Neuronal stem cell (in vitro differentiated cells): Measurements from ENCODE around the gene MRPL37.

Experiments
- DNase-seq: peaks from one replicate; pipeline ENCODE4 v3.0.0-alpha.2; 2013; ENCODE audit warnings: low spot score
- H2AFZ ChIP-seq: one replicate; pipeline ENCODE4 v1.6.1; 2013; ENCODE audit warnings: mild to moderate bottlenecking, low read length, inconsistent platforms
- H2AK5ac ChIP-seq: 2 replicates; pipeline ENCODE4 v1.6.1; 2013; ENCODE audit warnings: low read depth, mild to moderate bottlenecking, inconsistent platforms, low read length, moderate library complexity, mixed read lengths
- H2BK120ac ChIP-seq: 2 replicates; pipeline ENCODE4 v1.6.1; 2013; ENCODE audit warnings: low read depth, mild to moderate bottlenecking, inconsistent platforms, low read length, moderate library complexity, mixed read lengths
- H2BK12ac ChIP-seq: one replicate; pipeline ENCODE4 v1.6.1; 2013; ENCODE audit warnings: low read length, inconsistent platforms
- H2BK15ac ChIP-seq: 2 replicates; pipeline ENCODE4 v1.6.1; 2013; ENCODE audit warnings: mild to moderate bottlenecking, low read length, inconsistent platforms, mixed read lengths
- H2BK5ac ChIP-seq: one replicate; pipeline ENCODE4 v1.6.1; 2013; ENCODE audit warnings: inconsistent platforms, mild to moderate bottlenecking, low read length, moderate library complexity
- H3K14ac ChIP-seq: one replicate; pipeline ENCODE4 v1.6.1; 2013; ENCODE audit warnings: low read length, inconsistent platforms
- H3K18ac ChIP-seq: 2 replicates; pipeline ENCODE4 v1.6.1; 2013; ENCODE audit warnings: low read length, inconsistent platforms
- H3K23ac ChIP-seq: 2 replicates; pipeline ENCODE4 v1.6.1; 2013; ENCODE audit warnings: low read depth, mild to moderate bottlenecking, mixed read lengths, low read length, inconsistent platforms; ENCODE audit not compliant: poor library complexity
- H3K27ac ChIP-seq: replicated peaks from 3 replicates; pipeline ENCODE4 v1.5.1; 2013; ENCODE audit warnings: low read length, inconsistent platforms
- H3K27me3 ChIP-seq, 3 experiments: 2 replicates each; pipeline ENCODE4 v1.6.1; 2013; ENCODE audit warnings: low read length in 3 of 3, mild to moderate bottlenecking in 2 of 3, inconsistent platforms in 1 of 3, low read depth in 1 of 3, mixed read lengths in 1 of 3, moderate library complexity in 1 of 3; ENCODE audit not compliant: control insufficient read depth in 3 of 3, insufficient read depth in 3 of 3
- H3K36me3 ChIP-seq, 2 donors: replicated peaks in 1 of 2; 2 replicates each; pipeline ENCODE4 v1.6.1; 2013; ENCODE audit warnings: low read length in 2 of 2; ENCODE audit not compliant: control insufficient read depth in 2 of 2, insufficient read depth in 2 of 2
- H3K4ac ChIP-seq: 2 replicates; pipeline ENCODE4 v1.6.1; 2013; ENCODE audit warnings: inconsistent platforms, mild to moderate bottlenecking, low read length, moderate library complexity
- H3K4me1 ChIP-seq, 2 donors: 1 replicate in 1 of 2; 2 replicates in 1 of 2; pipeline ENCODE4 v1.6.1; 2013; ENCODE audit warnings: low read length in 2 of 2, low read depth in 1 of 2; ENCODE audit not compliant: control insufficient read depth in 2 of 2, insufficient read depth in 1 of 2
- H3K4me2 ChIP-seq: one replicate; pipeline ENCODE4 v1.6.1; 2013; ENCODE audit warnings: mild to moderate bottlenecking, low read length, inconsistent platforms; ENCODE audit not compliant: insufficient read depth, poor library complexity, severe bottlenecking
- H3K4me3 ChIP-seq, 2 donors: 2 replicates each; pipeline ENCODE4 v1.5.1; 2013; ENCODE audit warnings: low read length in 2 of 2, mild to moderate bottlenecking in 2 of 2, inconsistent platforms in 1 of 2, moderate library complexity in 1 of 2
- H3K79me1 ChIP-seq: one replicate; pipeline ENCODE4 v1.6.1; 2013; ENCODE audit warnings: low read depth, mild to moderate bottlenecking, inconsistent platforms, low read length, moderate library complexity
- H3K9ac ChIP-seq: one replicate; pipeline ENCODE4 v1.6.1; 2013; ENCODE audit warnings: mild to moderate bottlenecking, low read depth, low read length, inconsistent platforms; ENCODE audit not compliant: poor library complexity
- H3K9me3 ChIP-seq, 2 donors: replicated peaks in 1 of 2; 2 replicates each; pipeline versions ENCODE3 to v1.6.1; 2013; ENCODE audit warnings: low read length in 2 of 2, mild to moderate bottlenecking in 2 of 2, inconsistent platforms in 1 of 2, low read depth in 1 of 2, mixed read lengths in 1 of 2, moderate library complexity in 1 of 2; ENCODE audit not compliant: control insufficient read depth in 2 of 2, insufficient read depth in 1 of 2
- H4K8ac ChIP-seq: one replicate; pipeline ENCODE4 v1.6.1; 2013; ENCODE audit warnings: low read depth, mild to moderate bottlenecking, inconsistent platforms, low read length, moderate library complexity
- H4K91ac ChIP-seq: one replicate; pipeline ENCODE4 v1.6.1; 2013; ENCODE audit warnings: low read length, low read depth, mild to moderate bottlenecking, inconsistent platforms; ENCODE audit not compliant: poor library complexity
- WGBS, 2 donors: extraction: QIAGEN DNeasy Blood & Tissue Kit; methylation state at CpG; one replicate each; pipeline ENCODE4 v1.1.7; 2013; ENCODE audit warnings: missing lambda C conversion rate in 2 of 2, mixed read lengths in 1 of 2; ENCODE audit not compliant: insufficient read length in 2 of 2, insufficient replicate concordance in 1 of 2; ENCODE audit errors: extremely low coverage in 2 of 2; 5-methylcytosine and 5-hydroxymethylcytosine counted together

Gene MRPL37

DNA sequence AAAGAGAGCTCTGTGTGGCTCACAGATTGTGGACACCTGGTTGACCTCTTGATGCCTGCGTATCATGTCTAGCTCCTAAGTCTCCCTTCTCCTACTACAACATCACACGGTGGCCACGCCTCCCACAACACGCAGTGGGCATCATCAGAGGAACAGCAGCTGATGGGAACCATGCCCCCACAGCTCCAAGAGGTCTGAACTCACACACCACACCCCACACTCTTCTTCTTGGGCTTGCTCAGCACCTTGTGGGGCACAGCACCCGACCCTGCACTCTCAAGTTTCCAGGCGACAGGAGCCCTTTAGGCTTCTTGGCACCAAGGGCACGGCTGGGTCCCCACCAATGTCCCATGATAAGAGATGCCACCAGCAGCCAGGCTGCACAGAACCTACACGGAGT, 28.4 kb upstream of the MRPL37 start:
- H3K18ac ChIP-seq: no peak overlapping the region
- H3K4me3 ChIP-seq: no peak overlapping the region
- no peaks in the 10 kb centered on the region for H3K27me3 ChIP-seq
- H3K14ac ChIP-seq: no peak overlapping the region
- H2BK120ac ChIP-seq: no peak overlapping the region
- H3K9ac ChIP-seq: no peak overlapping the region
- H3K4ac ChIP-seq: no peak overlapping the region
- WGBS, 2 donors: no CpG with 5 or more reads among the region's 8 CpGs
- H2BK15ac ChIP-seq: no peak overlapping the region
- no peak overlapping the region for H2BK12ac ChIP-seq
- H3K4me1 ChIP-seq: peaks cover 16 to 19% of the 10 kb centered on the region in 2 donors
- peak overlapping the region; percentile 55 for H2BK5ac ChIP-seq
- H3K9me3 ChIP-seq: no peaks in the 10 kb centered on the region
- no peak overlapping the region for H2AFZ ChIP-seq
- H4K91ac ChIP-seq: peak overlapping the region; percentile 26
- H3K27ac ChIP-seq: no peak overlapping the region
- H3K23ac ChIP-seq: no peak overlapping the region
- H3K79me1 ChIP-seq: peaks cover 2% of the 10 kb centered on the region
- H4K8ac ChIP-seq: peak overlapping the region; percentile 95
- no peaks in the 10 kb centered on the region for H3K36me3 ChIP-seq
- DNase-seq: no peak
- H3K4me2 ChIP-seq: no peak overlapping the region
- no peak overlapping the region for H2AK5ac ChIP-seq

DNA sequence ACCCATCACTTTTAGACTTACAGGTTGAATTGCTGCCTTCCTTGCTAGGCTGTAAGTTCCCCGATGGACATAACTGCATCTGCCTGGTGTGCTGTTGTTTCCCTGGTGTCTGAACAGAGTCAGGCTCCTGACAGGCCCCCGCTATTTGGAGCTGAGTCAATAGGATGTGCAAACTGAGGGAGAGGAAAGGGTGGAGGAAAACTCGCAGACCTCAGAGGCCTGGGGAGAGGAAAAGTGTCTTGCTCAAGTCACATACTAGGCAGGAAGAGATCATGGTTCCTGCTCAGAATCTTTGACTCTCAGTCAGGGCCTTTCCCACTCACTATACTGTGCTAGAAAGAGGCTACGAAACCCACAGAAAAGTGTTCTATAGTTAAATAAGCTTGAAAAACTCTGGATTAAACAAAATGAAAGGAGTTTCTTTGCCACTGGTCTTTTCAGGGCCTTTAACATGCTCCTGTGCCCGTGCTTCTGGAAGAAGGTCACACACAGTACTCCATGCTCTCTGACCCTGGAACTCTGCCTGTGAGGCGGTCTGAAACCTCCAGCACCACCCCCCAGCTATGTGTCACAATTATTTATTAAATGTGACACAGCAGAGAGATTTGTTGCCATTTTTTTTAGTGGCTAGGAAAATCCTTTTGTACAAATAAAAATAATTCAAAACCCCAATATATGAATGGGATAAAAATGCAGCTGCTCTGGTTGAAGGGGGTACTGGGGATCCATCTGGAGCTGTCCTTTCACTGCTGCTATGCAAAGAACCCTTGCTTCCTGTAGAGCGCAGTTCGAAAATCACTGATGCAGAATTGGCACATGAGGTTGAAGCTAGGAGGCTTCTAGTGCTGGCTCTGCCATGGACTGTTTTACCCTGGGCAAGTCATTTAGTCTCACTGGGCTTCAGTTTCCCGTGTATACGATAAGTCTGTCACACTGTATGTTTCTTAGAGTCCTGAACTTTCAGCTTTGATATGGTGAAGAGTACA, 27.1 kb upstream of the MRPL37 start:
- Histone ChIP-seq H4K91ac (no peak overlapping the region), H2BK120ac (no peak overlapping the region), H3K4ac (no peak overlapping the region), H3K27me3 (no peaks in the 10 kb centered on the region), H3K14ac (no peak overlapping the region), H2BK5ac (no peak overlapping the region), H3K4me3 (no peak overlapping the region), H3K9ac (no peak overlapping the region), H3K23ac (no peak overlapping the region), H4K8ac (no peak overlapping the region), H3K9me3 (no peaks in the 10 kb centered on the region), H3K79me1 (peaks cover 2% of the 10 kb centered on the region), H3K18ac (no peak overlapping the region), H2BK12ac (no peak overlapping the region), H3K27ac (no peak overlapping the region), H3K36me3 (no peaks in the 10 kb centered on the region), H3K4me2 (no peak overlapping the region), H2AFZ (peak overlapping the region; percentile 27), H3K4me1 (peaks cover 16 to 19% of the 10 kb centered on the region in 2 donors), H2AK5ac (no peak overlapping the region), H2BK15ac (no peak overlapping the region)
- WGBS, 2 donors: no CpG with 5 or more reads among the region's 10 CpGs
- DNase-seq: no peak

DNA sequence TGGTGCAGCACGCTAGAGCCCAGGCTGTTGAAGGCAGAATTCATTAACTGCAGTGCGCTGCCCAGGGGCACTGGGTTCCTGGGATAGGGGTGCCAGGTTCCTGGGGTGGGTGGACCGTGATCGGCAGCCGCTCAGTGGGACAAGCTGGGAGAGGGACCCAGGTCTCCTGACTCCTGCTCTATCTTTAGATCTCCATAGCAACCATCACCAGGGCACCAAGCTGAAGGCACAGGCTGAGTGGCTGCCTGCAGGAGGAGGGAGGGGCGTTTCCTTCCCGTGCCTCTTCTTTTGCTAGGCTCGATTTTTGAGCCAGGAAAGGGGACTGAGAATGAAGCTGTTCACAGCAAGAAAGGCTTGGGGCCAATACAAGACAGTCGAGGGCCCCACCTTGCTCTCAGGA, 26.3 kb upstream of the MRPL37 start:
- Histone ChIP-seq H3K27ac (no peak overlapping the region), H2BK120ac (no peak overlapping the region), H3K9me3 (no peaks in the 10 kb centered on the region), H3K4ac (no peak overlapping the region), H3K36me3 (no peaks in the 10 kb centered on the region), H3K27me3 (no peaks in the 10 kb centered on the region), H2BK15ac (no peak overlapping the region), H3K9ac (no peak overlapping the region), H3K4me1 (peaks cover 16 to 19% of the 10 kb centered on the region in 2 donors), H2AK5ac (peak overlapping the region; percentile 64), H3K18ac (no peak overlapping the region), H3K4me2 (no peak overlapping the region), H3K14ac (peak overlapping the region; percentile 49), H4K91ac (no peak overlapping the region), H3K79me1 (peaks cover 2% of the 10 kb centered on the region), H4K8ac (no peak overlapping the region), H2BK5ac (no peak overlapping the region), H2AFZ (no peak overlapping the region), H3K4me3 (no peak overlapping the region), H3K23ac (no peak overlapping the region), H2BK12ac (no peak overlapping the region)
- no CpG with 5 or more reads among the region's 9 CpGs for WGBS, 2 donors
- no peak for DNase-seq

DNA sequence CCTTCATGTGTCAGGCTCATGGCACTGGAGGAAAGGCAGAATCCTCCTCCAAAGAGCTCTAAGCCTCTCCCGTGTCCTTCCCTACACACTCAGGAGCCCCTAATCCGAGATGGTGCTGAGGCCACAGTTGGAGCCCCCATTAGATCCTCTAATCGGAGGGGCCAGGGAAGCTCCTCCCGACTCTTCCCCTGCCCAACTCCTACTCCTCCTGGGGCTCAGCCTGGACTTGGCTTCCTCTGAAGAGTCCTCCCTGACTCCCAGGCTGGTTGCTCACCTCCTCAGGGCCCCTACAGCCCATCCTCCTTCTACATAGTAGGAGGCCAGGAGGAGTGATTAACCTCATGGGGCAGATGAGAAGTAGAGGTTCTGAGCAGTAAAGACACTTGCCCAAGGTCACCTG, 25.9 kb upstream of the MRPL37 start:
- H2BK5ac ChIP-seq: no peak overlapping the region
- WGBS, 2 donors: no CpG with 5 or more reads among the region's 4 CpGs

More for the DNA sequence above, 25.9 kb upstream of the MRPL37 start:
- H3K4me3 ChIP-seq: no peak overlapping the region
- H3K4ac ChIP-seq: no peak overlapping the region
- peaks cover 2% of the 10 kb centered on the region for H3K79me1 ChIP-seq
- H4K8ac ChIP-seq: no peak overlapping the region
- H3K4me2 ChIP-seq: no peak overlapping the region
- no peak overlapping the region for H3K9ac ChIP-seq
- DNase-seq: no peak
- no peak overlapping the region for H2BK12ac ChIP-seq
- H2AFZ ChIP-seq: no peak overlapping the region
- peak overlapping the region; percentile 64 for H2AK5ac ChIP-seq
- peak overlapping the region; percentile 45 for H3K18ac ChIP-seq
- H3K36me3 ChIP-seq: no peaks in the 10 kb centered on the region
- no peak overlapping the region for H4K91ac ChIP-seq
- peaks cover 16 to 19% of the 10 kb centered on the region in 2 donors for H3K4me1 ChIP-seq
- peak overlapping the region; percentile 9 for H2BK120ac ChIP-seq
- H2BK15ac ChIP-seq: no peak overlapping the region
- no peaks in the 10 kb centered on the region for H3K27me3 ChIP-seq
- peak overlapping the region; percentile 20 for H3K23ac ChIP-seq
- no peak overlapping the region for H3K27ac ChIP-seq
- H3K9me3 ChIP-seq: no peaks in the 10 kb centered on the region
- peak overlapping the region; percentile 49 for H3K14ac ChIP-seq
